CD14-positive monocyte (primary cell): ENCODE results near the gene CRTC2. TPM values are rescaled to one million over a fixed set of nuclear protein-coding genes. Genes with fewer than 3 reads are reported as not detected.

Source experiments
- DNase-seq, 3 donors: peaks; one replicate each; pipeline ENCODE4 v3.0.0-alpha.2; 2011 to 2022
- H2AFZ ChIP-seq: 2 replicates; pipeline ENCODE4 v1.6.0; 2012; ENCODE audit warnings: mild to moderate bottlenecking, low read depth, low read length, inconsistent platforms; ENCODE audit not compliant: insufficient read depth, poor library complexity, severe bottlenecking
- H3K27ac ChIP-seq, 2 donors: 1 replicate in 1 of 2; 2 replicates in 1 of 2; pipeline ENCODE4 v1.5.1; 2012 to 2013; ENCODE audit warnings: low read length in 2 of 2, control low read depth in 1 of 2, inconsistent platforms in 1 of 2, low read depth in 1 of 2, mild to moderate bottlenecking in 1 of 2
- H3K27me3 ChIP-seq, 2 donors: one replicate each; pipeline versions ENCODE4 v1.6.0 to v1.6.1; 2011 to 2013; ENCODE audit warnings: low read length in 2 of 2; ENCODE audit not compliant: control insufficient read depth in 2 of 2, insufficient read depth in 2 of 2
- H3K36me3 ChIP-seq, 2 donors: replicated peaks in 1 of 2; 1 replicate in 1 of 2; 2 replicates in 1 of 2; pipeline versions ENCODE4 v1.5.1 to v1.6.1; 2012 to 2013; ENCODE audit warnings: low read length in 2 of 2, control low read depth in 1 of 2, inconsistent platforms in 1 of 2, mild to moderate bottlenecking in 1 of 2; ENCODE audit not compliant: insufficient read depth in 2 of 2, control insufficient read depth in 1 of 2
- H3K4me1 ChIP-seq, 2 donors: 1 replicate in 1 of 2; 2 replicates in 1 of 2; pipeline versions ENCODE4 v1.5.1 to v1.6.1; 2012 to 2013; ENCODE audit warnings: low read length in 2 of 2, control low read depth in 1 of 2, inconsistent platforms in 1 of 2, mild to moderate bottlenecking in 1 of 2, moderate library complexity in 1 of 2; ENCODE audit not compliant: insufficient read depth in 2 of 2, control insufficient read depth in 1 of 2
- H3K4me2 ChIP-seq: replicated peaks from 2 replicates; pipeline ENCODE3; 2012; ENCODE audit warnings: low read length, moderate library complexity, mild to moderate bottlenecking; ENCODE audit not compliant: poor library complexity, severe bottlenecking; ENCODE audit errors: extremely low read depth
- H3K4me3 ChIP-seq, 3 experiments: fragments of 200-600 bp in 1 of 3; sonication (generic) in 1 of 3; replicated peaks in 1 of 3; 1 replicate in 2 of 3; 2 replicates in 1 of 3; pipeline ENCODE4 v1.5.1; 2011 to 2013; ENCODE audit warnings: low read length in 3 of 3, mild to moderate bottlenecking in 3 of 3, control low read depth in 2 of 3, low read depth in 2 of 3, inconsistent platforms in 1 of 3, moderate library complexity in 1 of 3
- H3K79me2 ChIP-seq: 2 replicates; pipeline ENCODE4 v1.6.0; 2012; ENCODE audit warnings: mild to moderate bottlenecking, control low read depth, inconsistent platforms, low read length, moderate library complexity; ENCODE audit not compliant: insufficient read depth
- H3K9ac ChIP-seq: 2 replicates; pipeline ENCODE4 v1.6.0; 2017; ENCODE audit warnings: low read length, mild to moderate bottlenecking; ENCODE audit not compliant: insufficient read depth, poor library complexity, severe bottlenecking
- H3K9me3 ChIP-seq, 2 donors: replicated peaks in 1 of 2; 1 replicate in 1 of 2; 2 replicates in 1 of 2; pipeline versions ENCODE4 v1.5.1 to v1.6.1; 2012 to 2013; ENCODE audit warnings: low read length in 2 of 2, control low read depth in 1 of 2; ENCODE audit not compliant: control insufficient read depth in 1 of 2, insufficient read depth in 1 of 2
- H4K20me1 ChIP-seq: 2 replicates; pipeline ENCODE4 v1.6.0; 2012; ENCODE audit warnings: mild to moderate bottlenecking, low read length, control low read depth, moderate library complexity; ENCODE audit not compliant: insufficient read depth
- H3K27ac Mint-ChIP-seq, 7 donors: one replicate each; pipeline ENCODE4 v1.8.0; 2020; ENCODE audit warnings: mild to moderate bottlenecking in 7 of 7, mixed read lengths in 7 of 7, moderate library complexity in 6 of 7, inconsistent platforms in 2 of 7
- H3K27me3 Mint-ChIP-seq, 3 donors: one replicate each; pipeline ENCODE4 v1.8.0; 2021 to 2022; ENCODE audit warnings: low read depth in 3 of 3, mild to moderate bottlenecking in 3 of 3, mixed read lengths in 3 of 3, moderate library complexity in 3 of 3, inconsistent platforms in 1 of 3
- H3K36me3 Mint-ChIP-seq, 2 donors: one replicate each; pipeline ENCODE4 v1.8.0; 2020; ENCODE audit warnings: mixed read lengths in 2 of 2, inconsistent platforms in 1 of 2, mild to moderate bottlenecking in 1 of 2
- H3K4me1 Mint-ChIP-seq: one replicate; pipeline ENCODE4 v1.8.0; 2020; ENCODE audit warnings: mild to moderate bottlenecking, mixed read lengths
- H3K4me3 Mint-ChIP-seq, 2 donors: one replicate each; pipeline ENCODE4 v1.8.0; 2020; ENCODE audit warnings: mild to moderate bottlenecking in 2 of 2, mixed read lengths in 2 of 2, moderate library complexity in 1 of 2
- H3K9me3 Mint-ChIP-seq, 7 donors: one replicate each; pipeline ENCODE4 v1.8.0; 2020 to 2022; ENCODE audit warnings: mixed read lengths in 7 of 7, mild to moderate bottlenecking in 6 of 7, moderate library complexity in 6 of 7, inconsistent platforms in 2 of 7
- whole genome bisulfite sequencing: methylation state at CpG from one replicate; pipeline ENCODE4 v1.1.5; 2013; ENCODE audit warnings: missing lambda C conversion rate; ENCODE audit not compliant: insufficient coverage; 5-methylcytosine and 5-hydroxymethylcytosine counted together
- intact Hi-C, 2 donors: fragments of 100-400 bp; cut with micrococcal nuclease; formaldehyde crosslinking; loops; one replicate each; pipeline versions ENCODE4 v1.15.0 to v1.15.1; 2023
- polyA plus RNA-seq, 3 donors: library from polyadenylated mRNA; depleted of rRNA in 1 of 3; unstranded in 2 of 3; stranded (reverse) in 1 of 3; fragments of 300-500 nt in 2 of 3; fragments of >200 nt in 1 of 3; fragmentation: Illumina TruSeq in 2 of 3; gene quantifications; 1 replicate in 2 of 3; 2 replicates in 1 of 3; pipeline ENCODE4 v1.2.3, GENCODE V29; 2012 to 2021
- TF ChIP-seq, protein P1 (sequence below): fragments of 200-600 bp; IDR thresholded peaks from one replicate; pipeline ENCODE4 v1.8.0; 2022; ENCODE audit warnings: antibody characterized with exemption, mild to moderate bottlenecking

Gene CRTC2
- polyA plus RNA-seq, 3 donors = 13.7 to 86.0 (median 21.2) TPM

DNA sequence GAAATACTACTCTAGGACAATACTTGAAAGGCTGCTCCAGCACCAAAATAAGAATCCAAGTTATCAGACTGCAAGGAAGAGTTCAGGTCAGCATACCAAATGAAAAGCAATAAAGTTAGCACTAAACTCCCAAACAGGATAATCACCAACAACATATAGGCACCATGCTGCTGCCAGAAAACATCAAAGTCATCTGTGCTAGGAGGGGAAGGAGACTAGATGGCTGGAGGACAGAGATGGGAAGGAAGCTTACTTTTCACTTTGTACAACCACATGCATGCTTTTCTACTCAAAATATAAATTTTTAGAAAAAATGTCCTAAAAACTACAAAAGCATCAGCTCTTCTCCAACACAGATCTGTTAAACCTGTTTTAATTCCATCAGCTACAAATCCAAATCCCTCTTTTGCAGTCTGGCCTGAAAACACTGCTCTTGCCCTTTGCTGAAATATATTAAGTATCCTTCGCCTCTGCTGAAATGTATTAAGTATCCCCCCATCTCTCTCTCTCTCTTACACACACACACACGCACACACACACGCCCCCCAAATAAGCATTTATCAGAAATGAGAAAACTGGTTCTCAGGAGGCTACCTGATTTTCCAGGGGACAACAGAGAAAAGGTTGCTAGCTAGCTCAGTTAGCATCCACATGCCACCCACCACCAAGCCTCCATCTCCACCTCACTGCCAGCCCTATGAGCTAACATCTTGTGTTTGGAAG, 37.2 kb downstream of the CRTC2 start:
- H3K4me2 ChIP-seq = peak overlapping the region; percentile 79
- peaks cover 31 to 39% of the 10 kb centered on the region in 2 donors for H3K4me1 ChIP-seq
- H4K20me1 ChIP-seq = peaks cover 50% of the 10 kb centered on the region
- Mint-ChIP-seq H3K36me3 (peaks cover 15 to 28% of the 10 kb centered on the region in 2 donors), H3K9me3 (no peaks in the 10 kb centered on the region), H3K27me3 (peaks cover 0 to 3% (median 0%) of the 10 kb centered on the region in 3 donors), H3K4me3 (peak overlapping the region; percentile 92 to 95), H3K27ac (peak overlapping the region in 6 of 7 donors; percentile 60 to 91 (median 80)), H3K4me1 (peaks cover 40% of the 10 kb centered on the region)
- TF ChIP-seq, protein P1, sequence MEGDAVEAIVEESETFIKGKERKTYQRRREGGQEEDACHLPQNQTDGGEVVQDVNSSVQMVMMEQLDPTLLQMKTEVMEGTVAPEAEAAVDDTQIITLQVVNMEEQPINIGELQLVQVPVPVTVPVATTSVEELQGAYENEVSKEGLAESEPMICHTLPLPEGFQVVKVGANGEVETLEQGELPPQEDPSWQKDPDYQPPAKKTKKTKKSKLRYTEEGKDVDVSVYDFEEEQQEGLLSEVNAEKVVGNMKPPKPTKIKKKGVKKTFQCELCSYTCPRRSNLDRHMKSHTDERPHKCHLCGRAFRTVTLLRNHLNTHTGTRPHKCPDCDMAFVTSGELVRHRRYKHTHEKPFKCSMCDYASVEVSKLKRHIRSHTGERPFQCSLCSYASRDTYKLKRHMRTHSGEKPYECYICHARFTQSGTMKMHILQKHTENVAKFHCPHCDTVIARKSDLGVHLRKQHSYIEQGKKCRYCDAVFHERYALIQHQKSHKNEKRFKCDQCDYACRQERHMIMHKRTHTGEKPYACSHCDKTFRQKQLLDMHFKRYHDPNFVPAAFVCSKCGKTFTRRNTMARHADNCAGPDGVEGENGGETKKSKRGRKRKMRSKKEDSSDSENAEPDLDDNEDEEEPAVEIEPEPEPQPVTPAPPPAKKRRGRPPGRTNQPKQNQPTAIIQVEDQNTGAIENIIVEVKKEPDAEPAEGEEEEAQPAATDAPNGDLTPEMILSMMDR = no peak
- peak overlapping the region; percentile 65 for H3K9ac ChIP-seq
- DNase-seq = no peak
- H2AFZ ChIP-seq = peak overlapping the region; percentile 72
- intact Hi-C loops = loop anchor here (5.0 kb wide), 3 partner anchors 36 to 114 kb away; partner anchors contain the start of genes CRTC2 (in 1 of the 2) and RAB13 (in 1 of the 2)
- no peaks in the 10 kb centered on the region for H3K9me3 ChIP-seq
- H3K27me3 ChIP-seq = no peaks in the 10 kb centered on the region
- peaks cover 64% of the 10 kb centered on the region for H3K79me2 ChIP-seq
- peaks cover 0 to 18% of the 10 kb centered on the region in 2 donors for H3K36me3 ChIP-seq
- peak overlapping the region in 1 of 2 donors; percentile 74 for H3K27ac ChIP-seq
- WGBS = 20% methylated on average over 1 of the region's 3 CpGs
- H3K4me3 ChIP-seq = peak overlapping the region; percentile 74 to 83 (median 80)

DNA sequence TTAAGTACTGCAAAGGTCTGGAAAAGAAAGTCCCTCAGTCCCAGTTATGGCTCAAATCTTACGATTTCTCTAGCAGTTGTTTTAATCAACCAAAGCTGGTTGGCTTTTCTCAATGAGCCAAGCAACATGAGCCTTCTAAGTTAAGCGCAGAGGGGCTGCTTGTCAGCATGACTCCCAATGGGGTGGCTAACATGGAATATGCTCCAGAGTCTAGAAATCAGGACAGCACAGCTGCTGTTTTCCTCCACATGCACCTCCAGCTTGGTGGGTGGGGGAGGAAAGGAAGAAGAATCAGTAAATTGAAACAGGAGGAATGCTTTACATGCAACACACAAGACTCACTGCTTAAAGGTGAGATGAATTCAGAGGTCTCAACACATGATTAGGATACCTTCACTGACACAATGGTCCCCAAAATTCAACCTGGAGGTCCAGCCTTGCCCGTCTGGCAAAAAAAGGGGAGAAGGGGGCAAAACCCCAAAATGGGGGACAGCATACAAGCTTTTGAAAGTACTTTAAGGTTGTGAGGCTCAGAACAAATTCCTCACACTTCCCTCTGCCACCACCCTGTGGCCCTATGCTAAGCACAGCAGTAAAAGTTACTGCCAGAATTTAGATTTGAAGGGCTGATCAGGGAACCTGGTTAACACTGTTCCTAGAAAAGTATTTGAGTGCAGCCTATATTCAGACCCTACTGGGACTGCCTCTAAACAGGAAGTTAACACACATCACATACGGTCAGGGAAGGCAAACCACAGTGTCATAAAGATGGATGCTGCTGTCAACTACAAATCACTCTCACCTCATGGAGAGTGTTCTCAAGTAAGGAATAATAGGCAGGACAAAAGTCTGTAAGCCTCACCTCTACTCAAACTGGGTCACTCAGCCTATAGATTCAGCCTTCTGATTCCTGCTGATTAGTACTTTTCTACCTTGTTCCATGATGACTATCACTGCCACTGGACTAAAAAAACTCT, 38.2 kb downstream of the CRTC2 start:
- Histone ChIP-seq H3K79me2 (peaks cover 75% of the 10 kb centered on the region), H2AFZ (peak overlapping the region; percentile 18), H3K27ac (peak overlapping the region in 1 of 2 donors; percentile 52), H3K27me3 (no peaks in the 10 kb centered on the region), H3K4me3 (peak overlapping the region in 1 of 3 experiments; percentile 83), H3K9ac (no peak overlapping the region), H3K4me1 (peaks cover 31 to 39% of the 10 kb centered on the region in 2 donors), H3K9me3 (no peaks in the 10 kb centered on the region), H3K4me2 (peak overlapping the region; percentile 79), H4K20me1 (peaks cover 59% of the 10 kb centered on the region), H3K36me3 (peaks cover 5 to 22% of the 10 kb centered on the region in 2 donors)
- Mint-ChIP-seq H3K27me3 (peaks cover 0 to 3% (median 0%) of the 10 kb centered on the region in 3 donors), H3K27ac (peak overlapping the region in 6 of 7 donors; percentile 16 to 81 (median 65)), H3K4me3 (peak overlapping the region in 1 of 2 donors; percentile 95), H3K9me3 (no peaks in the 10 kb centered on the region), H3K36me3 (peaks cover 19 to 38% of the 10 kb centered on the region in 2 donors), H3K4me1 (peaks cover 40% of the 10 kb centered on the region)
- peak; percentile 37 to 56 (median 40) for DNase-seq
- 88% methylated on average over 2 of the region's 4 CpGs for WGBS
- intact Hi-C loops = loop anchor here (5.0 kb wide), 3 partner anchors 37 to 113 kb away; partner anchors contain the start of genes CRTC2 (in 1 of the 2) and RAB13 (in 1 of the 2)
- TF ChIP-seq, protein P1 = no peak
